Loucy (cell line): ENCODE data around the gene GCK.

Experiments
- H2AFZ ChIP-seq: fragments of 200-600 bp; sonication (generic); 2 replicates; pipeline ENCODE4 v1.6.0; 2016; ENCODE audit warnings: antibody characterized with exemption, mild to moderate bottlenecking, low read length, moderate library complexity
- H3F3A ChIP-seq: fragments of 200-600 bp; 2 replicates; pipeline ENCODE4 v1.6.0; 2016; ENCODE audit warnings: antibody characterized with exemption, low read depth, mild to moderate bottlenecking
- H3K27me3 ChIP-seq: fragments of 200-600 bp; sonication (generic); 2 replicates; pipeline ENCODE4 v1.6.1; 2014; ENCODE audit warnings: low read length, mild to moderate bottlenecking; ENCODE audit not compliant: insufficient read depth, poor library complexity, severe bottlenecking
- H3K36me3 ChIP-seq: fragments of 200-600 bp; sonication (generic); 2 replicates; pipeline ENCODE4 v1.6.1; 2016; ENCODE audit warnings: low read length; ENCODE audit not compliant: insufficient read depth
- H3K4me1 ChIP-seq: fragments of 200-600 bp; sonication (generic); 2 replicates; pipeline ENCODE4 v1.5.1; 2014; ENCODE audit warnings: low read length, mild to moderate bottlenecking; ENCODE audit not compliant: insufficient read depth, poor library complexity, severe bottlenecking
- H3K4me2 ChIP-seq: fragments of 200-600 bp; sonication (generic); 2 replicates; pipeline ENCODE4 v1.6.0; 2014; ENCODE audit warnings: antibody characterized with exemption, low read length, low read depth, mild to moderate bottlenecking; ENCODE audit not compliant: poor library complexity, severe bottlenecking
- H3K4me3 ChIP-seq: fragments of 200-600 bp; sonication (generic); 2 replicates; pipeline ENCODE4 v1.5.1; 2014; ENCODE audit warnings: low read length, mild to moderate bottlenecking, mixed read lengths; ENCODE audit not compliant: poor library complexity, severe bottlenecking
- H3K79me2 ChIP-seq: fragments of 200-600 bp; sonication (generic); 2 replicates; pipeline ENCODE4 v1.6.1; 2014; ENCODE audit warnings: low read length; ENCODE audit not compliant: insufficient read depth
- H3K9ac ChIP-seq: fragments of 200-600 bp; sonication (generic); 2 replicates; pipeline ENCODE4 v1.6.0; 2014; ENCODE audit warnings: mild to moderate bottlenecking, low read depth, low read length, moderate library complexity; ENCODE audit not compliant: poor library complexity, severe bottlenecking
- H3K9me2 ChIP-seq: fragments of 200-600 bp; sonication (generic); replicated peaks from 2 replicates; pipeline ENCODE4 v1.6.1; 2016; ENCODE audit warnings: low read depth, low read length, mixed read lengths
- H3K9me3 ChIP-seq: fragments of 200-600 bp; sonication (generic); 2 replicates; pipeline ENCODE4 v1.6.1; 2014; ENCODE audit warnings: mild to moderate bottlenecking, antibody characterized with exemption, low read length, low read depth; ENCODE audit not compliant: insufficient read depth
- H4K20me1 ChIP-seq: fragments of 200-600 bp; sonication (generic); 2 replicates; pipeline ENCODE4 v1.6.0; 2014; ENCODE audit warnings: antibody characterized with exemption, low read length, mild to moderate bottlenecking; ENCODE audit not compliant: insufficient read depth, poor library complexity, severe bottlenecking
- CTCF ChIP-seq: fragments of 200-600 bp; sonication (generic); conservative IDR thresholded peaks from 2 replicates; pipeline ENCODE4 v1.5.1; 2014; ENCODE audit warnings: mild to moderate bottlenecking, antibody characterized with exemption, low read length
- EZH2phosphoT487 ChIP-seq: fragments of 200-600 bp; IDR thresholded peaks from 2 replicates; pipeline ENCODE4 v1.6.1; 2018; ENCODE audit warnings: antibody characterized with exemption, mild to moderate bottlenecking, moderate library complexity, borderline replicate concordance

GCK gene

DNA sequence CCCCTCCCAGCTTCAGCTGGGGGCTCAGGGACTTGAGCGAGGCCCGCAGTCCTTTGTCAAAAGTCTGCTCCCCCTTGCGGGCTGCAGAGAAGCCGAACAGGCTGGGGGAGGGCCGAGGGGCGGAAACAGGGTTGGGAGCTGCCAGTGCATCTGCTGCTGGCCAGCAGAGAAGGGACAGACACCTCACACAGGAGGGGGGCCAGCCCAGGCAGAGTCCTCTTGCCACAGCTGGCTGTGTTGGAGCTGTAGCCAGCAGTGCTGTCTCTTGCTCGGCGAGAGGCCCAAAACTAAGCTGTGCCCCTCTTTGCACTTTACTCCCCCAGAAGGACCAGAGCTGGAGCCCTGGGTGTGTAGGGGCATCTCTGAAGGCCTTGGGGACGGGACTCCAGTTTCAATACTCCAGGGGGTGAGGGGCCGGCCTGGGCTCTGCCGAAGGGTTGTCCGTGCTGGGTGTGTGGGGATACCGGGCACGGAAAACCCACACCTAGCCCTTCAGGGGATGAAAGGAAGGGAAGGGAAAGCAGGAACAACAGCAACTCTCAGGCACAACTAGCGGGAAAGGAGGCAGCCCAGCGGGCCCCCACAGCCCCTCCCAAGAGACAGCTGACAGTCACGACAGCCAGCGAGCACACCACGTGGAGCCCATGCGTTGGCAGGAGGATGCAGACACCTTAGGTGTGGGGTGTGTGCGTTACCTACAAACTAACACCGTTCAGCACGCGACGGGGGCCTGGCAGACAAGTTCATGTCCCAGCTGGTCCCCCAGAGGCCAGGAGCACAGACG, 29.4 kb upstream of the GCK start:
- H4K20me1 ChIP-seq: no peaks in the 10 kb centered on the region
- TF ChIP-seq EZH2phosphoT487: no peak
- TF ChIP-seq CTCF: no peak
- no peaks in the 10 kb centered on the region for H3K4me1 ChIP-seq
- no peak overlapping the region for H3K4me3 ChIP-seq
- no peak overlapping the region for H3K9ac ChIP-seq
- H3K79me2 ChIP-seq: no peaks in the 10 kb centered on the region
- no peak overlapping the region for H2AFZ ChIP-seq
- H3K9me2 ChIP-seq: no peaks in the 10 kb centered on the region
- no peaks in the 10 kb centered on the region for H3F3A ChIP-seq
- H3K27me3 ChIP-seq: no peaks in the 10 kb centered on the region
- H3K9me3 ChIP-seq: no peaks in the 10 kb centered on the region
- no peak overlapping the region for H3K4me2 ChIP-seq
- peaks cover 5% of the 10 kb centered on the region; the same call in 1 of the 2 replicates for H3K36me3 ChIP-seq

GRCh38 chr7:44217852-44218402, 28.7 kb upstream of the GCK start:
- Histone ChIP-seq H3K4me2 (no peak overlapping the region), H3K9me3 (no peaks in the 10 kb centered on the region), H3K4me3 (no peak overlapping the region), H3K9ac (no peak overlapping the region), H3K4me1 (no peaks in the 10 kb centered on the region), H3K27me3 (no peaks in the 10 kb centered on the region), H4K20me1 (no peaks in the 10 kb centered on the region), H2AFZ (no peak overlapping the region), H3K79me2 (no peaks in the 10 kb centered on the region), H3K36me3 (peaks cover 11% of the 10 kb centered on the region; the same call in 1 of the 2 replicates), H3K9me2 (no peaks in the 10 kb centered on the region), H3F3A (no peaks in the 10 kb centered on the region)
- TF ChIP-seq CTCF (no peak), EZH2phosphoT487 (no peak)

- H3K9me3 ChIP-seq: no peaks in the 10 kb centered on the region
- H3K9ac ChIP-seq: no peak overlapping the region
- no peak overlapping the region for H2AFZ ChIP-seq
- H3F3A ChIP-seq: no peaks in the 10 kb centered on the region
- no peaks in the 10 kb centered on the region for H3K79me2 ChIP-seq
- H3K4me2 ChIP-seq: no peak overlapping the region
- no peaks in the 10 kb centered on the region for H3K9me2 ChIP-seq
- no peaks in the 10 kb centered on the region for H3K4me1 ChIP-seq
- H4K20me1 ChIP-seq: no peaks in the 10 kb centered on the region
- H3K36me3 ChIP-seq: peaks cover 15% of the 10 kb centered on the region; the same call in 1 of the 2 replicates
- H3K27me3 ChIP-seq: no peaks in the 10 kb centered on the region
- no peak for TF ChIP-seq EZH2phosphoT487
- no peak for TF ChIP-seq CTCF
- no peak overlapping the region for H3K4me3 ChIP-seq
Observed at GRCh38 chr7:44217223-44217714, 28.0 kb upstream of the GCK start.
